CD4-positive, alpha-beta T cell treated with Interleukin-17A for 4 hours (primary cell): ENCODE results near the gene BANF2.

Experiments
- DNase-seq: peaks from one replicate; pipeline ENCODE4 v3.0.0-alpha.2; 2020; ENCODE audit warnings: mixed read lengths

BANF2 gene

GRCh38 chr20:17664025-17664633 lies 35.6 kb upstream of the BANF2 start:
- no peak for DNase-seq

- DNase-seq, result no peak
Observed at GRCh38 chr20:17665756-17666155, 34.0 kb upstream of the BANF2 start.

GRCh38 chr20:17666481-17666880 lies 33.3 kb upstream of the BANF2 start:
- no peak for DNase-seq

- no peak for DNase-seq
Observed at GRCh38 chr20:17667445-17667844, 32.3 kb upstream of the BANF2 start.

- no peak for DNase-seq
Observed at GRCh38 chr20:17668432-17668831, 31.3 kb upstream of the BANF2 start.

- DNase-seq, result no peak
Observed at GRCh38 chr20:17669306-17669931, 30.3 kb upstream of the BANF2 start.

GRCh38 chr20:17671011-17671410 lies 28.8 kb upstream of the BANF2 start:
- DNase-seq, result no peak

- no peak for DNase-seq
Observed at GRCh38 chr20:17671565-17671964, 28.2 kb upstream of the BANF2 start.

GRCh38 chr20:17673084-17673483 lies 26.7 kb upstream of the BANF2 start:
- no peak for DNase-seq

GRCh38 chr20:17674722-17675518 lies 24.8 kb upstream of the BANF2 start:
- no peak for DNase-seq

- DNase-seq, result no peak
Observed at GRCh38 chr20:17675519-17676377, 24.0 kb upstream of the BANF2 start.

- no peak for DNase-seq
Observed at GRCh38 chr20:17676378-17676759, 23.4 kb upstream of the BANF2 start.

GRCh38 chr20:17676942-17677341 lies 22.8 kb upstream of the BANF2 start:
- DNase-seq, result no peak

- no peak for DNase-seq
Observed at GRCh38 chr20:17678295-17678694, 21.5 kb upstream of the BANF2 start.

- no peak for DNase-seq
Observed at GRCh38 chr20:17678886-17679285, 20.9 kb upstream of the BANF2 start.

- peak; percentile 13 for DNase-seq
Observed at GRCh38 chr20:17679941-17680835, 19.6 kb upstream of the BANF2 start.

GRCh38 chr20:17680836-17681725 lies 18.7 kb upstream of the BANF2 start:
- peak; percentile 85 for DNase-seq

GRCh38 chr20:17681726-17682102 lies 18.1 kb upstream of the BANF2 start:
- no peak for DNase-seq

- DNase-seq, result peak; percentile 97
Observed at GRCh38 chr20:17682103-17682888, 17.5 kb upstream of the BANF2 start, which contains the start of gene RRBP1. RRBP1 (minus strand) TSS chr20:17682242; CDS start chr20:17660507, 21,735 bp downstream.

- no peak for DNase-seq
Observed at GRCh38 chr20:17682889-17683198, 16.9 kb upstream of the BANF2 start.
